SJCRH30 (cell line): ENCODE data around the gene ODR4. TPM values are rescaled to one million over a fixed set of nuclear protein-coding genes. Genes with fewer than 3 reads are reported as not detected.

Source experiments
- DNase-seq, 2 experiments: peaks; one replicate each; pipeline ENCODE4 v3.0.0-alpha.2; 2015 to 2020
- H3K27ac ChIP-seq: fragments of 250-450 bp; sonication (Bioruptor Pico); 2 replicates; pipeline ENCODE4 v1.5.1; 2020; ENCODE audit warnings: mild to moderate bottlenecking, moderate library complexity
- H3K27me3 ChIP-seq: fragments of 250-450 bp; sonication (Bioruptor Pico); 2 replicates; pipeline ENCODE4 v1.5.1; 2020; ENCODE audit warnings: mild to moderate bottlenecking, moderate library complexity
- H3K36me3 ChIP-seq: fragments of 250-450 bp; sonication (Bioruptor Pico); 2 replicates; pipeline ENCODE4 v1.5.1; 2020; ENCODE audit warnings: mild to moderate bottlenecking, moderate library complexity
- H3K4me1 ChIP-seq: fragments of 250-450 bp; sonication (Bioruptor Pico); 2 replicates; pipeline ENCODE4 v1.5.1; 2020; ENCODE audit warnings: mild to moderate bottlenecking, moderate library complexity
- H3K4me3 ChIP-seq: fragments of 250-450 bp; sonication (Bioruptor Pico); 2 replicates; pipeline ENCODE4 v1.5.1; 2020; ENCODE audit warnings: mild to moderate bottlenecking, moderate library complexity
- H3K9me3 ChIP-seq: fragments of 250-450 bp; sonication (Bioruptor Pico); replicated peaks from 2 replicates; pipeline ENCODE4 v1.5.1; 2020; ENCODE audit warnings: mild to moderate bottlenecking, moderate library complexity
- total RNA-seq: library from RNA; depleted of rRNA; stranded (reverse); fragments of >200 nt; shearing (Covaris generic); gene quantifications from 2 replicates; pipeline ENCODE4 v1.2.3, GENCODE V29; 2014

Gene ODR4
- total RNA-seq, 1 experiment from 2014 or later = 22.4 TPM

DNA sequence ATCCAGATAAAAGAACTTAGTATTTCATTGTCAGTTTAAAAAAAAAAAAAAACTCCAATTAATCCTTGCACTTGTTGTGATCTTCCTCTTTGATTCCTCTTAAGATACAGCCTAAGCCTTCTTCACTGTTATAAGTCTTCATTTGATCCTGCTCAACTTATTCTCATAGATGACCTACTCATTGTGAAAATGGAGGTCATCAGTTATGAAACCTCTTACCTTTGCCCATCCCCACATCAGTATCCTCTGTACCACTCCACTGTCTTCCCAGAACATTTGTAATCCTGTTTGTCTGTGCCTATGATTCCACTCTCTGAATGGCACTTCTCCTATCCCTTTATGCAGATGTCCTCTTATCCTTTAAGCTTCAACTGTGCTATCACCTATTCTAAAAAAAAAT, 28.0 kb downstream of the ODR4 start:
- no peaks in the 10 kb centered on the region for H3K4me1 ChIP-seq
- H3K27ac ChIP-seq = no peak overlapping the region
- no peaks in the 10 kb centered on the region for H3K9me3 ChIP-seq
- H3K27me3 ChIP-seq = no peaks in the 10 kb centered on the region
- H3K4me3 ChIP-seq = no peak overlapping the region
- peaks cover 38% of the 10 kb centered on the region for H3K36me3 ChIP-seq
- no peak for DNase-seq

DNA sequence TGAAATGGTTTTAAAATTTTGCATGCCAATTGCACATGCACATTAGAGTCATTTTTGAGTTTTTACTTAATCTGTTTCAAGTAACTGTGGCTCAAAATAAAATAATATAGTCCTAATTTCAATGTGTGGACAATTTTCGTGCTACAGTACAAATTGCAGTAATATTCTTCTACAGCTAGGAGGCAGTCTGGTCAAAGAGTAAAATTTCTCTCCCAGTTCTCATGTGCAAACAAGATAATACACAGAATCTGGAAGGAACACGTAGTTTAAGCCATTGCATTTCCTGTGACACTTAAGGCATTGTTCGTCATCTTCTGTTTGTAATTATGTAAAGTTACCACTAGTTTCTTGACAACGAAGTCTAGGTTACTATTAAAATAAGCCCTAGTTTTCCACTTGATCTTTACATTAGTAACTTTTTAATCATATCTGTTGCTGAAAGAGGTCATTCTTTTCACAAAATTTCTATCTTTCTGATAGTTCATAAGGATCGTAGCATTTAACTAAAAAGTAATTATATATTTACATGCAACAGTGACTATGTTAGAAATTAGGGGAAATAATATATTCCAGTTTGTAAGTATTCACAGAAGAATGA, 28.9 kb downstream of the ODR4 start:
- Histone ChIP-seq H3K27ac (no peak overlapping the region), H3K27me3 (no peaks in the 10 kb centered on the region), H3K9me3 (no peaks in the 10 kb centered on the region), H3K4me1 (no peaks in the 10 kb centered on the region), H3K36me3 (peaks cover 32% of the 10 kb centered on the region), H3K4me3 (no peak overlapping the region)
- DNase-seq = peak in 1 of 2 experiments; percentile 49

GRCh38 chr1:186409091-186409490, 33.5 kb downstream of the ODR4 start:
- Histone ChIP-seq H3K9me3 (no peaks in the 10 kb centered on the region), H3K27me3 (no peaks in the 10 kb centered on the region), H3K4me1 (no peaks in the 10 kb centered on the region), H3K4me3 (no peak overlapping the region), H3K36me3 (peaks cover 32% of the 10 kb centered on the region), H3K27ac (no peak overlapping the region)
- DNase-seq = no peak

DNA sequence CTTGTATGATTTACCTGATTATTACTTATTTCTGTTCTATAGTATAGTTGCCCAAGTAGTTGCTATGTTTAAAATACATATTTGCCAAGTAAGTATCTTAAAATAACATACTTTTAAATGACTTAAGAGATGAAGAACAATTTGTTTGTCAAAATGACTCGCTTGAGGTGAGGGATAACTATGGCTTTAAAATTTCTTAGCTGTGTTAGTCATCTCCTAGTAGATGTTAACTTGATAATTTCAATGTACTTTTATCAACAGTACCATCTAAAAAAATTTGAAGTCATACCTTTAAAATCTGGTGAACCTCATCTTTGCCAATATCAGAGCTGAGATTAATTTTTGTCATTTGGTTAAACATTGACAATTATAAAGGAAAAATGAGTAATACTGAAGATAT, 37.7 kb downstream of the ODR4 start:
- no peaks in the 10 kb centered on the region for H3K9me3 ChIP-seq
- H3K27ac ChIP-seq = no peak overlapping the region
- no peaks in the 10 kb centered on the region for H3K27me3 ChIP-seq
- H3K36me3 ChIP-seq = peaks cover 15% of the 10 kb centered on the region
- H3K4me3 ChIP-seq = no peak overlapping the region
- no peak for DNase-seq
- H3K4me1 ChIP-seq = no peaks in the 10 kb centered on the region

DNA sequence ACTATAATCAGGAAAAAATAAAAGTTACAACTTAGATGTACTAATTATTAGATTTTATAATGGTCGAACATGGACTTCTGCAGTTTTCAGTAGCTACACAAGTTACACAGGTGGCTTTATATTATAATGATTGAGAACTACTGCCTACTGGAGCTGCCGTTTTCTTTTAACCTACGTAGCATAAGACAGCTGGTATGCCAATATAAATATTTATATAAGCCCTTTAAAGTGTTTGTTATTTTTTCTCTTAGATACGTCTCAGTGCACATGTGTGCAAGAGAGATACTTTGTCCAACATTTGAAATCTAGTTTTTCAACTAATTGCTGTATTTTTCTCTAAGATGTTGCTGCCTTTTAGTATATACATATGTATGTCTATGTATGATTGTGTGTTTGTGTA, 42.9 kb downstream of the ODR4 start:
- DNase-seq = peak in 1 of 2 experiments; percentile 5
- H3K36me3 ChIP-seq = peaks cover 3% of the 10 kb centered on the region
- 0 out of 2 replicates have a peak, but pooled peaks cover 3% of the 10 kb centered on the region for H3K4me1 ChIP-seq
- no peak overlapping the region for H3K4me3 ChIP-seq
- H3K9me3 ChIP-seq = no peaks in the 10 kb centered on the region
- H3K27me3 ChIP-seq = no peaks in the 10 kb centered on the region
- H3K27ac ChIP-seq = no peak overlapping the region

DNA sequence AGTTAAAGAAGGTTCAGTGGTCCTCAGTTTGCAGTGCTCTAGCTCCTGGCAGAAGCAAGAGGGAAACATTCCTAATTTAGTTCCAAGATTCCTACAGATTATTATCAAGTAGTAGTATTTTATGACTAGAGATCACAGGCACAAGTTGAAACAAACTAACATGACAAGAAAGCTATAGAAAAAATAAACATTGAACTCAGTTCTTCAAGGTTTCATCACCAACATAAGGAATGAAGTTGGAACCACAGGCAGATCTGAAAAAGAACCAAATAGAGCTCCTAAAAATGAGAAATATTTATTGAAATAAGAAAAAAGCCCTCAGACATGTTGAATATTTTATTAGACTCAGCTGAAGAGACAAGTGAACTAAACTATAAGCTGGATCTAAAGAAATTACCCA, 44.7 kb downstream of the ODR4 start:
- no peak overlapping the region for H3K4me3 ChIP-seq
- H3K9me3 ChIP-seq = no peaks in the 10 kb centered on the region
- no peaks in the 10 kb centered on the region for H3K27me3 ChIP-seq
- peaks cover 3% of the 10 kb centered on the region for H3K36me3 ChIP-seq
- no peak overlapping the region for H3K27ac ChIP-seq
- 0 out of 2 replicates have a peak, but pooled peaks cover 3% of the 10 kb centered on the region for H3K4me1 ChIP-seq
- no peak for DNase-seq

DNA sequence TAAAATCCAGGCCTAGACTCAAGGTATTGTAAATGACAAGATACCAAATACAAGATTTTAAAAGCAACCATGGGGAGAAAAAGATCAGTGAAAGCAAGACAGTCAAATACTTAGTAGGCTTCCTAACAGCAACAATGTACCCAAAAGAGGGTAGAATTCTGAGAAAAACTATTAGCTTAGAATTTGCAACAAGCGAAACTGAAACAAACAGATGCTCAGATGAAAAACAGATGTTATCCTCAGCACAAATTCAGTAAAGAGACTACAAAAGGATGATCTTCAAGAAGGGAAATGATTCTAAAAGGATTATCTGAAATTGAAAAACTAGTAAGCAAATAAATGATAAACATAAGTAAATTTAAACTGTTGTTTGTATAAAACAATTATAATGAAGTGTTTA, 45.3 kb downstream of the ODR4 start:
- H3K27me3 ChIP-seq = no peaks in the 10 kb centered on the region
- H3K36me3 ChIP-seq = peaks cover 3% of the 10 kb centered on the region
- H3K27ac ChIP-seq = no peak overlapping the region
- DNase-seq = no peak
- H3K4me1 ChIP-seq = 0 out of 2 replicates have a peak, but pooled peaks cover 3% of the 10 kb centered on the region
- no peak overlapping the region for H3K4me3 ChIP-seq
- H3K9me3 ChIP-seq = no peaks in the 10 kb centered on the region

- peaks cover 3% of the 10 kb centered on the region for H3K36me3 ChIP-seq
- no peaks in the 10 kb centered on the region for H3K9me3 ChIP-seq
- no peaks in the 10 kb centered on the region for H3K27me3 ChIP-seq
- DNase-seq = no peak
- no peak overlapping the region for H3K27ac ChIP-seq
- H3K4me3 ChIP-seq = no peak overlapping the region
- 0 out of 2 replicates have a peak, but pooled peaks cover 3% of the 10 kb centered on the region for H3K4me1 ChIP-seq
Observed at GRCh38 chr1:186421446-186421845, 45.8 kb downstream of the ODR4 start.

DNA sequence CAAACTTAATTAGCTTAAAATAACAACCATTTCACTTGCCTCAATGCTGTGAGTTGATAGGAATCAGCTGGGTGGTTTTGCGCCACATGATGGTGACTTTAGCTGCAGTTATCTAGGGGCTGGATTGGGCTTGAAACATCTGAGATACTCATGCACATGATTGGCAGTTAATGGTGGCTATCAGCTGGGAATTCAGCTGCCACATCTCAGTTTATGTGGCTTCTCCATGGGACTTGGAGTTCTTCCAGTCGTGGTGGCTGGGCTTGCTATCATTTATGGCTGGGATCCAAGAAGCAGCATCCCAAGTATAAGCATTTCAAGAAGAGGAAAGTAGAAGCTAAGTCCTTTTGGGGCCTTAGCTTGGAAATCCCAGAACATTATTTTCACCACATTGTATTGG, 48.9 kb downstream of the ODR4 start:
- no peaks in the 10 kb centered on the region for H3K4me1 ChIP-seq
- H3K36me3 ChIP-seq = no peaks in the 10 kb centered on the region
- no peak overlapping the region for H3K4me3 ChIP-seq
- H3K27ac ChIP-seq = no peak overlapping the region
- H3K27me3 ChIP-seq = no peaks in the 10 kb centered on the region
- peak; percentile 22 to 48 for DNase-seq
- no peaks in the 10 kb centered on the region for H3K9me3 ChIP-seq

- Histone ChIP-seq H3K36me3 (no peaks in the 10 kb centered on the region), H3K9me3 (no peaks in the 10 kb centered on the region), H3K27me3 (no peaks in the 10 kb centered on the region), H3K4me3 (no peak overlapping the region), H3K27ac (no peak overlapping the region), H3K4me1 (no peaks in the 10 kb centered on the region)
- DNase-seq = no peak
Observed at GRCh38 chr1:186426118-186426517, 50.5 kb downstream of the ODR4 start.

DNA sequence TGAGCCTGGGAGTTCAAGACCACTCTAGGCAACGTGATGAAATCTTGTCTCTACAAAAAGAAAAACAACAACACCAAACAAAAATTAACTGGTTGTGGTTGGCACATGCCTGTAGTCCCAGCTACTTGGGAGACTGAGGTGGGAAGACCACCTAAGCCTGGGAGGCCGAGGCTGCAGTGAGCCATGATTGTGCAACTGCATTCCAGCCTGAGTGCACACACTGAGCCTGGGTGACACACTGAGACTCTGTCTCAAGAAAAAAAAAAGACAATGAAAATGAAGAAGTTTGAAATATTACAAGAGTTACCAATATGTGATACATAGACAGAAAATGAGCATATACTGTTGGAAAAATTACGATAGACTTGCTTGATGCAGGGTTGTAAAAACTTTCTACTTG, 53.4 kb downstream of the ODR4 start:
- no peak overlapping the region for H3K4me3 ChIP-seq
- no peak for DNase-seq
- no peaks in the 10 kb centered on the region for H3K9me3 ChIP-seq

DNA sequence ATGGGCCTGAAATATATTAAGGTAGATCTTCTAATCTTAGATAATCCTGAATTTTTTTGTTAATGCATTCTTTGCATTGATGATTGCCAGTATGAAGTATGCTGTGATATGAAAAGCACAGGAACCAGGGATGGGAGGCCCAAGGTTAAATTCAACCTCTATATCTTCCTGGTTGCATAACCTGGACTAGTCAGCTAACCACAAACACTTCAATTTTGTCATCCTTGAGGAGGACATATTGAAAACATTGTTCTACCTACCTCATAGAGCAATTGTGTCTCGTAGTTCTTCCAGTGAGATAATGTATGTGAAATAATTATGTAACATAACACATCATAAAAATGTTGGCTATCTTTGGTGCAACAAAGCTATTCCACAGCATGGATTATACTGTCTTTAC, 59.7 kb downstream of the ODR4 start:
- no peaks in the 10 kb centered on the region for H3K36me3 ChIP-seq
- no peak overlapping the region for H3K27ac ChIP-seq
- no peaks in the 10 kb centered on the region for H3K27me3 ChIP-seq
- DNase-seq = no peak
- no peaks in the 10 kb centered on the region for H3K4me1 ChIP-seq
- no peaks in the 10 kb centered on the region for H3K9me3 ChIP-seq
- no peak overlapping the region for H3K4me3 ChIP-seq

More for the DNA sequence above, 53.4 kb downstream of the ODR4 start:
- no peaks in the 10 kb centered on the region for H3K36me3 ChIP-seq
- no peak overlapping the region for H3K27ac ChIP-seq
- H3K4me1 ChIP-seq = no peaks in the 10 kb centered on the region
- no peaks in the 10 kb centered on the region for H3K27me3 ChIP-seq

DNA sequence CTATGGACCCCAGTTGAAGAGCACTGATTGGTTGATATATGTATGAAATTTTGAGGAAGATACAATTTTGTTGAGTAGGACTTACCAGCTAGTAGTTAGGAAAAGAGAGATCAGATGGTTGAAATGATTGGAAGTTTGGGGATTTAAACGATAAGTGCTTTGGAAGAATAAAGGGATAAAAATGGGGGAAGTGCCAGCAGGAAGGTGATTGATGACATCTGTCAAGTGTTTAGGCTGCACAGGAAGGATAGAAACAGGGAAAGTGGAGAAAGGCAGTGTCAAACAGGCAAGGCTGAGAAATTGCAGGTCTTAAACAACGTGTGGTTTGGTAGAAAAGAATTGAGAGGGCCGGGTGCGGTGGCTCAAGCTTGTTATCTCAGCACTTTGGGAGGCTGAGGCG, 62.9 kb downstream of the ODR4 start:
- no peaks in the 10 kb centered on the region for H3K27me3 ChIP-seq
- no peaks in the 10 kb centered on the region for H3K4me1 ChIP-seq
- H3K27ac ChIP-seq = no peak overlapping the region
- H3K9me3 ChIP-seq = no peaks in the 10 kb centered on the region
- no peak for DNase-seq
- no peak overlapping the region for H3K4me3 ChIP-seq
- H3K36me3 ChIP-seq = no peaks in the 10 kb centered on the region

GRCh38 chr1:186440584-186440983, 64.9 kb downstream of the ODR4 start:
- Histone ChIP-seq H3K9me3 (no peaks in the 10 kb centered on the region), H3K36me3 (no peaks in the 10 kb centered on the region), H3K27me3 (no peaks in the 10 kb centered on the region), H3K27ac (no peak overlapping the region), H3K4me3 (no peak overlapping the region), H3K4me1 (no peaks in the 10 kb centered on the region)
- DNase-seq = no peak

DNA sequence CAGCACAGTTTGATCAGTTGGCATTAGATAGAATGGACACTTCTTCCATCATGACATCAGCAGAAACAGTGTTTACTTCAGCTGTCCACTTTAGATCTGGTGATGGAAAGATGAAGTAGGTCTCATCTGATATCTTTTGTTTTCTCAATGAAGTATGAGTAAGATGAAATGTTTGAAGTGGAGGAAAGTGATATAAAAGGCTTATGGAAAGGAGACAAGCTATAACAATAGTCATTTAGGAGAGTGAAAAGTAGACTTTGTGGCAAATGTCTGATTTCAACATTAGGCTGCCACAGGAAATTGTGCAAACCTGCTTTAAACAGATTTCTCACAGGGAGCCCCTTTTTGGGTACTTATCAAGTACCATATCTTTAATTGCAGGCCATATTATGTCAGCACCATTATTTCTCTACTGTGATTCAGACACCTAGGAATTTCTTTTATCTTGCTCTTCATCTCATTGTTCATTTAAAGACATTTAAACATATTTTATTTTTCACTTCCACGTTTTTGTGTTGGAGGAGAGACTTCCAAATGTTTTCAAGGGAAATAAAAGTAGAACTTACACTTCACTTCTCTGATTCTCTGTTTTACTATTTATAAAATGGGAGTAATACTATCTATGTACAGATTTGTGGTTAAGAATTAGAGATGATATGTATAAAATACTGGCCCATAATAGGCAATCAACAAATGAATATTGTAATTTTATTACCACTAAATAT, 67.2 kb downstream of the ODR4 start:
- Histone ChIP-seq H3K27ac (no peak overlapping the region), H3K4me3 (no peak overlapping the region), H3K36me3 (no peaks in the 10 kb centered on the region), H3K4me1 (no peaks in the 10 kb centered on the region), H3K27me3 (no peaks in the 10 kb centered on the region), H3K9me3 (no peaks in the 10 kb centered on the region)
- no peak for DNase-seq

DNA sequence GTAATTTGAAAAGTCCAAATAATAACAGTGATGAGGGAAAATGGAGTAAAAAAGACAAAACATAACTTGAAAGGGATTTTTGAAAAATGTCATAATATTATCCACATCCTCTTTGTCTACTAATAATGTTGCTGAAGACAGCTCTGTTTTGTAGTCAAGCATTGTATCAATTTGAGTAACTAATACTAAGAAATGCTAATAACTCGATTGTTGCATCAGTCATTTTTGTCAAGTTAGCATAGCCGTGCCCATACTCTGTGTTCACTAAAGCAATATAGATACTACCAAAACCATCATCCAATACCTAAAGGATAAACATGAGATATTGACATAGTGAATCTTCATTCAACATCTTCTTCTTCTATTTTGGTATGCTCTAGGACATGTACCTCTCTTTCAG, 68.0 kb downstream of the ODR4 start:
- DNase-seq = no peak

More for the DNA sequence above, 68.0 kb downstream of the ODR4 start:
- Histone ChIP-seq H3K4me3 (no peak overlapping the region), H3K27me3 (no peaks in the 10 kb centered on the region), H3K9me3 (no peaks in the 10 kb centered on the region), H3K27ac (no peak overlapping the region), H3K36me3 (no peaks in the 10 kb centered on the region), H3K4me1 (no peaks in the 10 kb centered on the region)
